Neural progenitor cell (in vitro differentiated cells): ENCODE measurements around the gene ACACA. TPM values are rescaled to one million over a fixed set of nuclear protein-coding genes. Genes with fewer than 3 reads are reported as not detected.

Experiments
- DNase-seq: peaks from one replicate; pipeline ENCODE4 v3.0.0-alpha.2; 2016; ENCODE audit warnings: low spot score
- H2AFZ ChIP-seq: fragments of 200-600 bp; sonication (generic); replicated peaks from 2 replicates; pipeline ENCODE4 v1.6.1; 2016; ENCODE audit warnings: antibody characterized with exemption
- H3F3A ChIP-seq: fragments of 200-600 bp; sonication (generic); 2 replicates; pipeline ENCODE4 v1.6.1; 2016; ENCODE audit warnings: antibody characterized with exemption, low read depth
- H3K27ac ChIP-seq: fragments of 200-600 bp; sonication (generic); 2 replicates; pipeline ENCODE4 v1.5.1; 2016; ENCODE audit warnings: mild to moderate bottlenecking
- H3K27me3 ChIP-seq: fragments of 200-600 bp; sonication (generic); 2 replicates; pipeline ENCODE4 v1.6.1; 2016; ENCODE audit warnings: mild to moderate bottlenecking, moderate library complexity
- H3K36me3 ChIP-seq: fragments of 200-600 bp; sonication (generic); 2 replicates; pipeline ENCODE4 v1.5.1; 2016
- H3K4me1 ChIP-seq: fragments of 200-600 bp; sonication (generic); 2 replicates; pipeline ENCODE4 v1.6.1; 2016; ENCODE audit warnings: mixed run types
- H3K4me2 ChIP-seq: fragments of 200-600 bp; sonication (generic); 2 replicates; pipeline ENCODE4 v1.6.1; 2016
- H3K4me3 ChIP-seq: fragments of 200-600 bp; sonication (generic); 2 replicates; pipeline ENCODE4 v1.5.1; 2016
- H3K79me2 ChIP-seq: fragments of 200-600 bp; sonication (generic); 2 replicates; pipeline ENCODE4 v1.6.1; 2016; ENCODE audit warnings: low read depth
- H3K9ac ChIP-seq: fragments of 200-600 bp; sonication (generic); 2 replicates; pipeline ENCODE4 v1.6.1; 2016
- H3K9me3 ChIP-seq: fragments of 200-600 bp; sonication (generic); 2 replicates; pipeline ENCODE4 v1.5.1; 2016; ENCODE audit warnings: low read depth
- H4K20me1 ChIP-seq: fragments of 200-600 bp; sonication (generic); 2 replicates; pipeline ENCODE4 v1.6.1; 2016; ENCODE audit warnings: low read depth
- H3K27ac Mint-ChIP-seq: 3 replicates; pipeline ENCODE4 v1.8.0; 2021; ENCODE audit warnings: mixed read lengths
- H3K27me3 Mint-ChIP-seq: 2 replicates; pipeline ENCODE4 v1.8.0; 2022; ENCODE audit warnings: low read depth, mild to moderate bottlenecking, inconsistent platforms, moderate library complexity, mixed read lengths; ENCODE audit not compliant: insufficient read depth
- H3K36me3 Mint-ChIP-seq: 3 replicates; pipeline ENCODE4 v1.8.0; 2021; ENCODE audit warnings: mixed read lengths
- H3K4me1 Mint-ChIP-seq: 3 replicates; pipeline ENCODE4 v1.8.0; 2021; ENCODE audit warnings: mixed read lengths
- H3K4me3 Mint-ChIP-seq: 3 replicates; pipeline ENCODE4 v1.8.0; 2021; ENCODE audit warnings: mild to moderate bottlenecking, moderate library complexity, mixed read lengths
- H3K9me3 Mint-ChIP-seq: 3 replicates; pipeline ENCODE4 v1.8.0; 2020; ENCODE audit warnings: mixed read lengths
- CTCF ChIP-seq: fragments of 200-600 bp; sonication (generic); IDR thresholded peaks from 2 replicates; pipeline ENCODE4 v1.5.1; 2017; ENCODE audit warnings: antibody characterized with exemption, mild to moderate bottlenecking
- EZH2 ChIP-seq: fragments of 200-600 bp; sonication (generic); IDR thresholded peaks from 2 replicates; pipeline ENCODE4 v1.6.1; 2017; ENCODE audit warnings: antibody characterized with exemption, mild to moderate bottlenecking, moderate library complexity
- EZH2phosphoT487 ChIP-seq: fragments of 200-600 bp; sonication (generic); IDR thresholded peaks from 2 replicates; pipeline ENCODE4 v1.6.1; 2017; ENCODE audit warnings: antibody characterized with exemption
- total RNA-seq: library from RNA; depleted of rRNA; stranded (reverse); fragments of >200 nt; gene quantifications from 2 replicates; pipeline ENCODE4 v1.2.3, GENCODE V29; 2015; ENCODE audit warnings: low replicate concordance

Gene ACACA
- total RNA-seq, 1 donor from 2014 or later, result 88.6 TPM

GRCh38 chr17:37177254-37177870, 229.3 kb downstream of the ACACA start:
- Histone ChIP-seq H3F3A (peaks cover 26% of the 10 kb centered on the region), H3K27me3 (no peaks in the 10 kb centered on the region), H3K4me3 (no peak overlapping the region), H3K4me2 (no peak overlapping the region), H2AFZ (no peak overlapping the region), H3K9me3 (no peaks in the 10 kb centered on the region), H3K27ac (peak overlapping the region; percentile 57), H3K9ac (no peak overlapping the region), H3K36me3 (peaks cover 7% of the 10 kb centered on the region), H3K4me1 (no peaks in the 10 kb centered on the region), H4K20me1 (peaks cover 4% of the 10 kb centered on the region), H3K79me2 (peaks cover 10% of the 10 kb centered on the region)
- Mint-ChIP-seq H3K27ac (no peak overlapping the region), H3K27me3 (no peaks in the 10 kb centered on the region), H3K4me1 (no peaks in the 10 kb centered on the region), H3K4me3 (no peak overlapping the region), H3K9me3 (no peaks in the 10 kb centered on the region), H3K36me3 (peaks cover 9% of the 10 kb centered on the region)
- DNase-seq, result no peak
- TF ChIP-seq EZH2 (no peak), EZH2phosphoT487 (no peak), CTCF (no peak)

GRCh38 chr17:37176723-37177122, 229.9 kb downstream of the ACACA start:
- H3K4me1 ChIP-seq, result no peaks in the 10 kb centered on the region
- H3K9me3 ChIP-seq, result no peaks in the 10 kb centered on the region
- Mint-ChIP-seq H3K36me3 (peaks cover 9% of the 10 kb centered on the region), H3K4me3 (no peak overlapping the region), H3K9me3 (no peaks in the 10 kb centered on the region), H3K27me3 (no peaks in the 10 kb centered on the region), H3K4me1 (no peaks in the 10 kb centered on the region), H3K27ac (no peak overlapping the region)
- peaks cover 4% of the 10 kb centered on the region for H4K20me1 ChIP-seq
- no peak overlapping the region for H3K4me2 ChIP-seq
- H3K9ac ChIP-seq, result no peak overlapping the region
- peaks cover 10% of the 10 kb centered on the region for H3K79me2 ChIP-seq
- no peak overlapping the region for H3K27ac ChIP-seq
- H3K27me3 ChIP-seq, result no peaks in the 10 kb centered on the region
- H3F3A ChIP-seq, result peaks cover 26% of the 10 kb centered on the region
- no peak for DNase-seq
- peaks cover 7% of the 10 kb centered on the region for H3K36me3 ChIP-seq
- TF ChIP-seq CTCF (no peak), EZH2phosphoT487 (no peak), EZH2 (no peak)
- no peak overlapping the region for H2AFZ ChIP-seq
- H3K4me3 ChIP-seq, result no peak overlapping the region

GRCh38 chr17:37174205-37174604, 232.4 kb downstream of the ACACA start:
- Mint-ChIP-seq H3K36me3 (peaks cover 5% of the 10 kb centered on the region), H3K27me3 (no peaks in the 10 kb centered on the region), H3K27ac (no peak overlapping the region), H3K4me3 (no peak overlapping the region), H3K4me1 (peaks cover 5% of the 10 kb centered on the region), H3K9me3 (no peaks in the 10 kb centered on the region)
- no peaks in the 10 kb centered on the region for H3K36me3 ChIP-seq
- H3K27me3 ChIP-seq, result no peaks in the 10 kb centered on the region
- TF ChIP-seq CTCF (peak; percentile 67), EZH2 (no peak)
- H3K79me2 ChIP-seq, result peaks cover 10% of the 10 kb centered on the region
- H3K27ac ChIP-seq, result no peak overlapping the region
- H4K20me1 ChIP-seq, result peaks cover 4% of the 10 kb centered on the region
- no peak overlapping the region for H2AFZ ChIP-seq
- peaks cover 26% of the 10 kb centered on the region for H3F3A ChIP-seq
- H3K9ac ChIP-seq, result no peak overlapping the region
- no peaks in the 10 kb centered on the region for H3K9me3 ChIP-seq
- H3K4me1 ChIP-seq, result no peaks in the 10 kb centered on the region
- no peak overlapping the region for H3K4me2 ChIP-seq
- H3K4me3 ChIP-seq, result no peak overlapping the region
- DNase-seq, result peak; percentile 65
